ENCODE data around the gene MEGF11.

DNA sequence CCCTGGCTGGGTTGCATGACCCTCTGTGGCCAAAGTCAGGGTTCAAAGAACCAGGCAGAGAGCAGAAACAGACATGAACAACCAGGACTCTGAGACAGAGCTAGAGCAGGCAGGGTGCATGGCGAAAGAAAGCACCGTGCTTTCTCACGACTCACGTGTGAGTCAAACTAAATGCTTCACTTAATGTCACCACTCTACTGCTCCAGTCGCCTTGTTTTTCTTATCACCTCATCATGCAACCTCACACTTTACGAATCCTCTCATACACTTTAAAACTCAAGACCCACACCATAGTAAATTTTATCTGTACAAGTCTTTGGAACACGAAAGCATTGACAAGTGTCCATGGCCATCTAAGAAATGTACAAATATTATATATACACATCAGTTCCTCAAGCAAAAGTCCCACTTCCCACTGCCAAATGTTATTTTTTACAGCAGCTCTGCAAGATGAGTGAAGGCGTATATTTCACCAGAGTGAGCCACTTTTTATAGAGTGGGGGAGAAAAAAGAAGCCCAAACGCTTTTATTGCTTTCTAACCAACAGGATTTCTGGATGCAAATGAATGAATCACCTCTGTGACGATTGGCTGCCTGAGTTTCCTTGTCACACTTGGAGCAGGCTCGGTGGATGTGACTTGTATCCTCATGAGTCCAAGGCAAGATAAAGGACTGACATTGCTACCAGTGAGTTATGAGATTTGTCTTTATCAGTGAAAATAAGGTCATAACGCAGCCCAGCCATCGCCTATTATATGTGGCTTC, 16.0 kb upstream of the MEGF11 start:
- TF ChIP-seq, protein P1, sequence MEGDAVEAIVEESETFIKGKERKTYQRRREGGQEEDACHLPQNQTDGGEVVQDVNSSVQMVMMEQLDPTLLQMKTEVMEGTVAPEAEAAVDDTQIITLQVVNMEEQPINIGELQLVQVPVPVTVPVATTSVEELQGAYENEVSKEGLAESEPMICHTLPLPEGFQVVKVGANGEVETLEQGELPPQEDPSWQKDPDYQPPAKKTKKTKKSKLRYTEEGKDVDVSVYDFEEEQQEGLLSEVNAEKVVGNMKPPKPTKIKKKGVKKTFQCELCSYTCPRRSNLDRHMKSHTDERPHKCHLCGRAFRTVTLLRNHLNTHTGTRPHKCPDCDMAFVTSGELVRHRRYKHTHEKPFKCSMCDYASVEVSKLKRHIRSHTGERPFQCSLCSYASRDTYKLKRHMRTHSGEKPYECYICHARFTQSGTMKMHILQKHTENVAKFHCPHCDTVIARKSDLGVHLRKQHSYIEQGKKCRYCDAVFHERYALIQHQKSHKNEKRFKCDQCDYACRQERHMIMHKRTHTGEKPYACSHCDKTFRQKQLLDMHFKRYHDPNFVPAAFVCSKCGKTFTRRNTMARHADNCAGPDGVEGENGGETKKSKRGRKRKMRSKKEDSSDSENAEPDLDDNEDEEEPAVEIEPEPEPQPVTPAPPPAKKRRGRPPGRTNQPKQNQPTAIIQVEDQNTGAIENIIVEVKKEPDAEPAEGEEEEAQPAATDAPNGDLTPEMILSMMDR (IDR thresholded peaks at IDR 0.05; ENCODE audit: insufficient read depth, low read length): no peak
- TF ChIP-seq SPI1 (IDR thresholded peaks at IDR 0.05; ENCODE audit: borderline replicate concordance, low read depth): no peak
- TF ChIP-seq, protein P2, sequence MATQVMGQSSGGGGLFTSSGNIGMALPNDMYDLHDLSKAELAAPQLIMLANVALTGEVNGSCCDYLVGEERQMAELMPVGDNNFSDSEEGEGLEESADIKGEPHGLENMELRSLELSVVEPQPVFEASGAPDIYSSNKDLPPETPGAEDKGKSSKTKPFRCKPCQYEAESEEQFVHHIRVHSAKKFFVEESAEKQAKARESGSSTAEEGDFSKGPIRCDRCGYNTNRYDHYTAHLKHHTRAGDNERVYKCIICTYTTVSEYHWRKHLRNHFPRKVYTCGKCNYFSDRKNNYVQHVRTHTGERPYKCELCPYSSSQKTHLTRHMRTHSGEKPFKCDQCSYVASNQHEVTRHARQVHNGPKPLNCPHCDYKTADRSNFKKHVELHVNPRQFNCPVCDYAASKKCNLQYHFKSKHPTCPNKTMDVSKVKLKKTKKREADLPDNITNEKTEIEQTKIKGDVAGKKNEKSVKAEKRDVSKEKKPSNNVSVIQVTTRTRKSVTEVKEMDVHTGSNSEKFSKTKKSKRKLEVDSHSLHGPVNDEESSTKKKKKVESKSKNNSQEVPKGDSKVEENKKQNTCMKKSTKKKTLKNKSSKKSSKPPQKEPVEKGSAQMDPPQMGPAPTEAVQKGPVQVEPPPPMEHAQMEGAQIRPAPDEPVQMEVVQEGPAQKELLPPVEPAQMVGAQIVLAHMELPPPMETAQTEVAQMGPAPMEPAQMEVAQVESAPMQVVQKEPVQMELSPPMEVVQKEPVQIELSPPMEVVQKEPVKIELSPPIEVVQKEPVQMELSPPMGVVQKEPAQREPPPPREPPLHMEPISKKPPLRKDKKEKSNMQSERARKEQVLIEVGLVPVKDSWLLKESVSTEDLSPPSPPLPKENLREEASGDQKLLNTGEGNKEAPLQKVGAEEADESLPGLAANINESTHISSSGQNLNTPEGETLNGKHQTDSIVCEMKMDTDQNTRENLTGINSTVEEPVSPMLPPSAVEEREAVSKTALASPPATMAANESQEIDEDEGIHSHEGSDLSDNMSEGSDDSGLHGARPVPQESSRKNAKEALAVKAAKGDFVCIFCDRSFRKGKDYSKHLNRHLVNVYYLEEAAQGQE (IDR thresholded peaks at IDR 0.05; ENCODE audit: insufficient replicate concordance, low read depth): no peak
- TF ChIP-seq POLR2AphosphoS5 (IDR thresholded peaks at IDR 0.05; ENCODE audit: low read depth): no peak
- TF ChIP-seq GABPA (IDR thresholded peaks at IDR 0.05; ENCODE audit: low read depth): no peak
